HepG2 (cell line): ENCODE measurements around the gene MROH2A.

Experiments used
- CTCF ChIP-seq: sonication (generic); formaldehyde crosslinking; IDR thresholded peaks from 2 replicates; pipeline ENCODE4 v1.5.0; 2020; ENCODE audit warnings: mild to moderate bottlenecking, missing genetic modification reagents, moderate library complexity
- JDP2 ChIP-seq: sonication (generic); formaldehyde crosslinking; IDR thresholded peaks from 2 replicates; pipeline ENCODE4 v1.8.1; 2022; ENCODE audit warnings: missing genetic modification reagents, borderline replicate concordance
- NFATC3 ChIP-seq: sonication (generic); formaldehyde crosslinking; IDR thresholded peaks from 2 replicates; pipeline ENCODE4 v1.5.1; 2020; ENCODE audit warnings: mild to moderate bottlenecking, missing genetic modification reagents
- POLR2A ChIP-seq, 2 experiments: IDR thresholded peaks; 2 replicates each; pipeline ENCODE4 v1.6.1; 2011; ENCODE audit warnings: low read depth in 2 of 2, low read length in 2 of 2, mild to moderate bottlenecking in 1 of 2, moderate library complexity in 1 of 2; ENCODE audit not compliant: insufficient read depth in 1 of 2
- RFX5 ChIP-seq: IDR thresholded peaks from 2 replicates; pipeline ENCODE4 v1.6.1; 2011; ENCODE audit warnings: low read depth, low read length, improper control_type of control experiment
- TOPORS ChIP-seq: sonication (generic); formaldehyde crosslinking; IDR thresholded peaks from 2 replicates; pipeline ENCODE4 v1.8.0; 2023; ENCODE audit warnings: mild to moderate bottlenecking, missing genetic modification reagents

- TF ChIP-seq NFATC3 (no peak), RFX5 (no peak), CTCF (CRISPR knock-in tag) (no peak), TOPORS (CRISPR knock-in tag) (no peak), POLR2A (IDR thresholded peaks at IDR 0.05; ENCODE audit: insufficient read depth in 1 of 2, low read depth in 2 of 2, low read length in 2 of 2) (no peak), JDP2 (CRISPR knock-in tag) (no peak)
These were observed 37.7 kb downstream of the MROH2A start for GRCh38 chr2:233815861-233816260.
